HepG2 (cell line): ENCODE data around the gene OTOP2. TPM values are rescaled to one million over a fixed set of nuclear protein-coding genes. Genes with fewer than 3 reads are reported as not detected.

Experiments used
- AKNA ChIP-seq: sonication (generic); formaldehyde crosslinking; IDR thresholded peaks from 2 replicates; pipeline ENCODE4 v1.4.0; 2020; ENCODE audit warnings: missing genetic modification reagents, borderline replicate concordance
- CBX2 ChIP-seq, 2 experiments: fragments of 200-600 bp in 1 of 2; sonication (generic); formaldehyde crosslinking in 1 of 2; IDR thresholded peaks; 2 replicates each; pipeline versions ENCODE4 v1.7.0 to v1.8.1; 2018 to 2022; ENCODE audit warnings: low read depth in 2 of 2, low read length in 1 of 2, mild to moderate bottlenecking in 1 of 2, missing genetic modification reagents in 1 of 2
- CEBPZ ChIP-seq: IDR thresholded peaks from 2 replicates; pipeline ENCODE4 v1.6.1; 2012; ENCODE audit warnings: low read length, improper control_type of control experiment
- FOXK2 ChIP-seq: fragments of 450-650 bp; IDR thresholded peaks from 2 replicates; pipeline ENCODE4 v1.6.1; 2016
- HIVEP1 ChIP-seq: sonication (generic); formaldehyde crosslinking; IDR thresholded peaks from 2 replicates; pipeline ENCODE4 v1.4.0; 2020; ENCODE audit warnings: mild to moderate bottlenecking, missing genetic modification reagents
- MAX ChIP-seq: IDR thresholded peaks from 2 replicates; pipeline ENCODE4 v1.6.1; 2012; ENCODE audit warnings: inconsistent platforms
- PRMT3 ChIP-seq: sonication (generic); formaldehyde crosslinking; IDR thresholded peaks from 2 replicates; pipeline ENCODE4 v1.8.1; 2022; ENCODE audit warnings: low read depth, mild to moderate bottlenecking, moderate library complexity, missing genetic modification reagents, borderline replicate concordance
- RERE ChIP-seq: IDR thresholded peaks from 2 replicates; pipeline ENCODE4 v1.6.1; 2016; ENCODE audit warnings: low read depth, missing genetic modification reagents, missing compliant biosample characterization
- REXO4 ChIP-seq: sonication (generic); formaldehyde crosslinking; IDR thresholded peaks from 2 replicates; pipeline ENCODE4 v1.8.0; 2022; ENCODE audit warnings: missing genetic modification reagents, mild to moderate bottlenecking, borderline replicate concordance
- RFXAP ChIP-seq: sonication (generic); formaldehyde crosslinking; IDR thresholded peaks from 2 replicates; pipeline ENCODE4 v1.4.0; 2020; ENCODE audit warnings: missing genetic modification reagents, borderline replicate concordance
- ZBTB21 ChIP-seq: sonication (generic); formaldehyde crosslinking; IDR thresholded peaks from 2 replicates; pipeline ENCODE4 v1.4.0; 2020; ENCODE audit warnings: missing genetic modification reagents
- ZBTB42 ChIP-seq: sonication (generic); formaldehyde crosslinking; IDR thresholded peaks from 2 replicates; pipeline ENCODE4 v1.5.0; 2020; ENCODE audit warnings: mild to moderate bottlenecking, missing genetic modification reagents
- ZKSCAN1 ChIP-seq: fragments of 150-350 bp; IDR thresholded peaks from 2 replicates; pipeline ENCODE4 v1.6.1; 2014; ENCODE audit warnings: low read length
- ZNF605 ChIP-seq: sonication (generic); formaldehyde crosslinking; IDR thresholded peaks from 2 replicates; pipeline ENCODE4 v1.8.0; 2022; ENCODE audit warnings: mild to moderate bottlenecking, missing genetic modification reagents
- ZNF83 ChIP-seq: sonication (generic); formaldehyde crosslinking; IDR thresholded peaks from 2 replicates; pipeline ENCODE4 v1.4.0; 2020; ENCODE audit warnings: missing genetic modification reagents, mild to moderate bottlenecking, borderline replicate concordance
- polyA plus RNA-seq, 8 experiments: library from polyadenylated mRNA; depleted of rRNA in 3 of 8; stranded (reverse) in 7 of 8; unstranded in 1 of 8; fragments of >200 nt; fragmentation: Illumina TruSeq in 4 of 8; extraction: Trizol in 4 of 8; gene quantifications; 2 replicates each; pipeline versions ENCODE4 v1.2.1 to v1.2.3, GENCODE V29; 2011 to 2016; ENCODE audit warnings: low read depth in 4 of 8, missing spikeins in 1 of 8, mixed read lengths in 1 of 8; ENCODE audit not compliant: insufficient read depth in 1 of 8
- total RNA-seq, 5 experiments: library from RNA; depleted of rRNA; stranded (reverse); fragments of >200 nt; fragmentation: Illumina TruSeq; extraction: Trizol; gene quantifications; 2 replicates each; pipeline ENCODE4 v1.2.3, GENCODE V29; 2016; ENCODE audit warnings: low read depth in 1 of 5

OTOP2 gene
- total and polyA plus RNA-seq, 2 of the 13 experiments (the other 11 are each of a cell fraction or from before 2014, with no cell fraction given), result not detected

GRCh38 chr17:74961657-74962350, 37.7 kb downstream of the OTOP2 start (continued):
- TF ChIP-seq AKNA (no peak), CEBPZ (no peak), CBX2 (IDR thresholded peaks at IDR 0.05; ENCODE audit: low read depth, low read length) (no peak), CBX2 (CRISPR knock-in tag; IDR thresholded peaks at IDR 0.05; ENCODE audit: low read depth) (no peak), HIVEP1 (CRISPR knock-in tag) (no peak), FOXK2 (no peak), REXO4 (CRISPR knock-in tag) (no peak), PRMT3 (no peak), ZBTB21 (CRISPR knock-in tag) (no peak), ZKSCAN1 (no peak), ZNF83 (CRISPR knock-in tag) (no peak), MAX (no peak; the same call in 1 of the 2 replicates), ZBTB42 (CRISPR knock-in tag) (no peak), RFXAP (CRISPR knock-in tag) (no peak), ZNF605 (CRISPR knock-in tag) (no peak), RERE (no peak)
